Osteocyte (in vitro differentiated cells): ENCODE measurements around the gene STAT5B. TPM values are rescaled to one million over a fixed set of nuclear protein-coding genes. Genes with fewer than 3 reads are reported as not detected.

Source experiments
- DNase-seq: peaks from one replicate; pipeline ENCODE4 v3.0.0; 2021; ENCODE audit warnings: mixed read lengths; ENCODE audit not compliant: unreplicated experiment; ENCODE audit errors: extremely low spot score
- H3K27ac Mint-ChIP-seq: one replicate; pipeline ENCODE4 v1.8.0; 2021; ENCODE audit warnings: mild to moderate bottlenecking, mixed read lengths; ENCODE audit not compliant: unreplicated experiment
- H3K27me3 Mint-ChIP-seq: one replicate; pipeline ENCODE4 v1.8.0; 2021; ENCODE audit warnings: mixed read lengths; ENCODE audit not compliant: unreplicated experiment
- H3K36me3 Mint-ChIP-seq: one replicate; pipeline ENCODE4 v1.8.0; 2021; ENCODE audit warnings: mixed read lengths; ENCODE audit not compliant: unreplicated experiment
- H3K4me1 Mint-ChIP-seq: one replicate; pipeline ENCODE4 v1.8.0; 2021; ENCODE audit warnings: mixed read lengths; ENCODE audit not compliant: unreplicated experiment
- H3K4me3 Mint-ChIP-seq: one replicate; pipeline ENCODE4 v1.8.0; 2021; ENCODE audit warnings: mild to moderate bottlenecking, moderate library complexity, mixed read lengths; ENCODE audit not compliant: unreplicated experiment
- H3K9me3 Mint-ChIP-seq: one replicate; pipeline ENCODE4 v1.8.0; 2021; ENCODE audit warnings: mixed read lengths; ENCODE audit not compliant: unreplicated experiment
- total RNA-seq: library from RNA; stranded (reverse); gene quantifications from 2 replicates; pipeline ENCODE4 v1.2.1, GENCODE V29; 2021
- TF ChIP-seq, protein P1 (sequence below): fragments of 200-600 bp; sonication (generic); IDR thresholded peaks from 2 replicates; pipeline ENCODE4 v1.5.0; 2021; ENCODE audit warnings: antibody characterized with exemption, mild to moderate bottlenecking, moderate library complexity

STAT5B gene
- total RNA-seq, 1 donor from 2014 or later = 41.3 TPM

DNA sequence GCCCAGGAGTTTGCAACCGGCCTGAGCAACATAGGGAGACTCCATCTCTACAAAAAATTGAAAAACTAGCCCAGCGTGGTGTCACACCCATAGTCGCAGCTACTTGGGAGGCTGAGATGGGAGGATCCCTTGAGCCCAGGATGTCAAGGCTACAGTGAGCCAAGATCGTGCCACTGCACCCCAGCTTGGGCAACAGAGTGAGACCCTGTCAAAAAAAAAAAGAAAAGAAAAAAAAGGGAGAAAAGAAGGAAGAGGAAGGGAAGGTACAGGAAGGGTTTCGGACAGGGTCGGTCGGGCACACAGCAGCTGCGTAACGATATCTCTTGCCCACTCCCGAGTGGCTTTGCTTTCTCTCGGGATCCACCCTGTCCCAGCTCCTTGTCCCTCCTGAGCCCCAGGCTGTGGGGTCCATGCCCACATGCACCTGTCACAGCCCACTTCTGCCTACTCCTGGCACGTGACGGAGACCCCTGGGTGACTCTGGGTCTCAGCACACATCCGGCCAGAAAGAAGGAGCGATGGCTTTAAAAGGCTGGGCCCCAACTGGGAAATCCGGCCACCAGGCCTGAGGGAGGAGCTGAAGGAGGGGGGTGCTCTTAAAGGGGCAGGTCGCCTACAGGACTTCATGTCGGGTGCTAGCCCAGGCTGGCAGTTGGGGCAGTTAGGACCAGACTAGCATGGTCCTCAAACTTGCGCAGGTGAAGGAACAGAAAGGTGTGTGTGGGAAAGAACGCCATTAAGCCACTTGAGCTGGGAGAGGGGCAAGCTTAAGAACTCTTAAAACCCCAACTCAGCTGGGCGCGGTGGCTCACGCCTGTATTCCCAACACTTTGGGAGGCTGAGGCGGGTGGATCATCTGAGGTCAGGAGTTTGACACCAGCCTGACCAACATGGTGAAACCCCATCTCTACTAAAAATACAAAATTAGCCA lies 82.0 kb downstream of the STAT5B start, which contains the start of gene GHDC:
Gene GHDC, minus strand, starts transcription at position 526 of the 931 bp plus-strand sequence. CDS start 913 bp downstream, outside the sequence.
- Mint-ChIP-seq H3K4me1 (peaks cover 9% of the 10 kb centered on the region), H3K36me3 (no peaks in the 10 kb centered on the region), H3K9me3 (no peaks in the 10 kb centered on the region), H3K4me3 (peak within 1 kb of the TSS; percentile 77), H3K27ac (peak within 1 kb of the TSS; percentile 49), H3K27me3 (no peaks in the 10 kb centered on the region)
- no peak for DNase-seq
- TF ChIP-seq, protein P1, sequence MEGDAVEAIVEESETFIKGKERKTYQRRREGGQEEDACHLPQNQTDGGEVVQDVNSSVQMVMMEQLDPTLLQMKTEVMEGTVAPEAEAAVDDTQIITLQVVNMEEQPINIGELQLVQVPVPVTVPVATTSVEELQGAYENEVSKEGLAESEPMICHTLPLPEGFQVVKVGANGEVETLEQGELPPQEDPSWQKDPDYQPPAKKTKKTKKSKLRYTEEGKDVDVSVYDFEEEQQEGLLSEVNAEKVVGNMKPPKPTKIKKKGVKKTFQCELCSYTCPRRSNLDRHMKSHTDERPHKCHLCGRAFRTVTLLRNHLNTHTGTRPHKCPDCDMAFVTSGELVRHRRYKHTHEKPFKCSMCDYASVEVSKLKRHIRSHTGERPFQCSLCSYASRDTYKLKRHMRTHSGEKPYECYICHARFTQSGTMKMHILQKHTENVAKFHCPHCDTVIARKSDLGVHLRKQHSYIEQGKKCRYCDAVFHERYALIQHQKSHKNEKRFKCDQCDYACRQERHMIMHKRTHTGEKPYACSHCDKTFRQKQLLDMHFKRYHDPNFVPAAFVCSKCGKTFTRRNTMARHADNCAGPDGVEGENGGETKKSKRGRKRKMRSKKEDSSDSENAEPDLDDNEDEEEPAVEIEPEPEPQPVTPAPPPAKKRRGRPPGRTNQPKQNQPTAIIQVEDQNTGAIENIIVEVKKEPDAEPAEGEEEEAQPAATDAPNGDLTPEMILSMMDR = no peak

DNA sequence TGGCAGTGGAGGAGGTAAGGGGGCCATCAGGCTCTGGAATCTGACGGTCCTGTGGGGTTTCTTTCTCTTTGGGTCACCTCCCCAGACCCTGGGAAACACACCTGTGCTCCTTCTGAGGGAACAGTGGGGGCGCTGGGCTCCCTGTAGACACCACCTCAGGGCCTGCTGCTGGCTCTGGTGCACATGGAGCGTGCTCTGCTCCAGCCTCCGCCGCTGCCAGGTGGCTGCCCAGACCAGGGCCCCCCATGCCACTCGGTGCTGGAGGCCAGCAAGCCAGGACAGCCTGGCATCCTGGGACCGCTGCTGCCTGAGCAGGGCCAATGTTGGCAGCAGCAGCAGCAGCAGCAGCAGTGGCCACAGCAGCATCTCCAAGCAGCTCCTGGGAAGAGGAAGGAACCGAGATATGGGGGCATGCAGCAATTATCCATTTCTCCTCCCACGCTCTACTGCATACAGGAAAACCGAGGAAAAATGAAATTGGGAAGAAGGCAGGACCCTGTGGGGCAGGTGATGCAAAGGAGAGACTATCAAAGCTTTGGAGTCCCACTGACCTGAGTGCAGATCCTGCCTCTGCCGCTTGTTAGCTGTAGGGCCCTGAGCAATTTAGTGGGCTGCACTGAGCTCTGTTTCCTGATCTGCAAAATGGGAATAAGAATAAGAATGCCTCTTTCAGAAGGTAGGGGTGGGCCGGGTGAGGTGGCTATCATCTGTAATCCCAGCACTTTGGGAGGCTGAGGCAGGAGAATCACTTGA lies 82.8 kb downstream of the STAT5B start:
- Mint-ChIP-seq H3K4me3 (peak overlapping the region; percentile 77), H3K9me3 (no peaks in the 10 kb centered on the region), H3K27me3 (no peaks in the 10 kb centered on the region), H3K36me3 (no peaks in the 10 kb centered on the region), H3K27ac (no peak overlapping the region), H3K4me1 (peaks cover 9% of the 10 kb centered on the region)
- TF ChIP-seq, protein P1 = no peak
- DNase-seq = no peak

DNA sequence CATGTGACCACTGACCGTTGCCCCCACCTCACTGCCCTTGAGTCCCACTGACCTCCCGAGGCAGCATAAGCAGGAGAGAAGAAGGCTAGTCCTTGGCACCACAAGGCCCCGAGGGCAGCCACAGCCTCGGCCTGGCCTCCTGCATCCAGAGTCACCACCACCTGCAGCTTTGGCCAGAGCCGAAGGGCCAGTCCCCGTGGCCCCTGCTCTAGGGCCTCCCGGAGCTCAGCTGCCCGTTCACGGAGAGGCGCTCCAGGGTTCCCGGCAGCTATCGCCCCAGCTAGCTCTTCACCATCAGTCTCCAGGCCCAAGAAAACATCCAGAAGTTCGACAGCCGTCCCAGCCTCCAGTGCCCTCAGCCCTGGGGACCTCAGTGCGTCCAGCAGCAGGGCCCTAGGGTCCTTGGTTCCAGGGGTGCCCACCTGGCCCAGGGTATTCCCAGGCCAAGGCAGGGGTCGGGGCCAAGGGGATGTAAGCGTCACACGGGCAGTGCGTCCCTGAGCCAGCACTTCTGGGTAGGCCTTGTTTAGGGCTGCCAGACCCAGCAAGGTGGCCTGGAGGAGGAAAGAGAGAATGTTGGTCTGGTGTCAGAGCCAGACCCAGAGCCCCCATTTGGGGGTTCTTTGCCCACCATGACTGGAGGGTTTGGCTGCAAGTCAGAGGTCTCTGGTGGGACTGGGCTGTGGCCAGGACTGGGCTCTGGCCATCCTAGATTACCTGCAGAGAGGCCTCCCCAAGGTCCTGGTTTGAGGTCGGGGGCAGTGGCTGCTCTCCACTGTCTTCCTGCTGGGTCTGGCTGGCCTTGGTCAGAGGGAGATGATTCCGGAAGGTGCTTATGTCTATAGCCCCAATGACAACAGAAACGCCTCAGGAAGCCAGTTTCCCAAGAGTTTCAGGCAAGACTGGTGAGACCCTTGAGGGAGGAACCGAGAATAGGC lies 83.7 kb downstream of the STAT5B start:
- TF ChIP-seq, protein P1 = no peak
- H3K4me3 Mint-ChIP-seq = no peak overlapping the region
- H3K36me3 Mint-ChIP-seq = no peaks in the 10 kb centered on the region
- no peaks in the 10 kb centered on the region for H3K27me3 Mint-ChIP-seq
- no peak for DNase-seq
- no peaks in the 10 kb centered on the region for H3K9me3 Mint-ChIP-seq
- peaks cover 9% of the 10 kb centered on the region for H3K4me1 Mint-ChIP-seq
- no peak overlapping the region for H3K27ac Mint-ChIP-seq

DNA sequence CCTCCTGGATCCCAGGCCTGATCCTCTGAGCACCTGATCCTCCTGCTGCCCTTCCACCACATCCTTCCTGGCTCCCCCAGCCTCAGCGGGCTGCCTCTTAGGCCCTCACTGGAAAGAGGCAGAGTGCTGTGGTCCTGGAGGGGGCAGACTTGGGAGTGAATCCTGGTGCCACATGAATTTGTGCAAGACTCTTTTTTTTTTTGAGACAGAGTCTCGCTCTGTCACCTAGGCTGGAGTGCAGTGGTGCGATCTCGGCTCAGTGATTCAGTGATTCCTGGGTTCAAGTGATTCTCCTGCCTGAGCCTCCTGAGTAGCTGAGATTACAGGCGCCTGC lies 84.9 kb downstream of the STAT5B start:
- peaks cover 2% of the 10 kb centered on the region for H3K27me3 Mint-ChIP-seq
- peaks cover 9% of the 10 kb centered on the region for H3K4me1 Mint-ChIP-seq
- no peaks in the 10 kb centered on the region for H3K9me3 Mint-ChIP-seq
- H3K4me3 Mint-ChIP-seq = no peak overlapping the region
- TF ChIP-seq, protein P1 = no peak
- no peak for DNase-seq
- H3K36me3 Mint-ChIP-seq = no peaks in the 10 kb centered on the region
- no peak overlapping the region for H3K27ac Mint-ChIP-seq
